Cerebellar nuclear complex (tissue), 1 donor: ENCODE data around the gene GALK1.
"Not testable (repeated sequence)": the region's sequence is repeated elsewhere in the genome, so short reads cannot be mapped to it uniquely, and the experiment has no call there.

ENCODE experiments used
- DNase-seq, 2 experiments: peaks; one replicate each; lab custom pipeline; 2025; lab: John Stamatoyannopoulos, UW

Gene GALK1

DNA sequence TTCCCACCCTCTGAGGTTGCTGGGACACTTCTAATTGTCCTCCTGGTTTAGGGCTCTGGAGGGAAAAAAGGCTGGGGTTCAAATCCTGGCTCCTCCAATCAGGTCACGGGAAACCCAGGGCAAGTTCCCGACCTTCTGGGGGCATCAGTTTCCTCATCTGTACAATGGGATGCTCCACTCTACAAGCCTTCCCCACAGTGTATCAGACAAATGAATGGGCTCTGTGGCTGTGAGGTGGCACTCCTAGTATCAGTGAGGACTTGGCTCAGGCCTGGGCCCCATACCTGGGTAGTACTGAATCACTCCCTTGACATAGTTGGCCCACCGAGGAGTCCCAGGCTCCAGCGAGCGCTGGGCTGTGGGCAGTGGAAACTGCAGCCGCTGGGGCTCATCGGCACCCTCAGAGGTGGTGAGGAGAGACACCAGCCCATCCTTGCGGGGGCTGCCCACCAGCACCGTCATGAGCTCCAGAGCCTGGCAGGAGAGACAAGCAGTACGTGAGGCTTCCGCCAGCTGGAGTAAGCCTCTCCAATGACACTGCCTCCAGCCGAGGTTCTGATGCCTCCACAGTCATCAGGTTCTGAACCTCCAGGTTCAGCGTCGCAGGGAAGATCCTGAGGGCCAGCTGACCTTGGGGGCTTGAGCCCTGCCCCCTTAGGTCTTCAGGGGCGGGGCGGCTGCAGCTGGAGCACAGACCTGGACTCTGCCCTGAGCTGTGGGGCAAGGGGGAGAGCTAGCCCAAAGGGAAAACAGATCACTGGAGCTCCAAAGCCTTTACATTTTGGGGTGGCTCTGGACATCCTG is 1.2 kb downstream of the GALK1 start:
- DNase-seq, result no peak

DNA sequence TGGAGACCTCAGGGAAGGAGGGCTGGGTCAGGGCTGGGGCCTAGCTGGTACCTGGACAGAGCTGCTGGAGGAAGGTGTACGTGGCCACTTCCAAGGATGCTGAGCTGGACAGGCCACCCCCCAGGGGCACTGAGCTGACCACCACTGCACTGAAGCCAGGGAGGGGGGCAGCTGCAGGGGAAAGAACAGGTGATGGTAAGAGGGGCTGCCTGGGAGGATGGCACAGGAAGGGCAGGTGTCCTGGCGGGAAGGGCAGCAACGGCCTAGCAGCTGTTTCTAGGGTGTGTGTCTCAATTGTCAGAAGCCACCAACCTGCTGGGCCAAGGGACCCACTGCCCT is 1.8 kb downstream of the GALK1 start:
- DNase-seq, result no peak

DNA sequence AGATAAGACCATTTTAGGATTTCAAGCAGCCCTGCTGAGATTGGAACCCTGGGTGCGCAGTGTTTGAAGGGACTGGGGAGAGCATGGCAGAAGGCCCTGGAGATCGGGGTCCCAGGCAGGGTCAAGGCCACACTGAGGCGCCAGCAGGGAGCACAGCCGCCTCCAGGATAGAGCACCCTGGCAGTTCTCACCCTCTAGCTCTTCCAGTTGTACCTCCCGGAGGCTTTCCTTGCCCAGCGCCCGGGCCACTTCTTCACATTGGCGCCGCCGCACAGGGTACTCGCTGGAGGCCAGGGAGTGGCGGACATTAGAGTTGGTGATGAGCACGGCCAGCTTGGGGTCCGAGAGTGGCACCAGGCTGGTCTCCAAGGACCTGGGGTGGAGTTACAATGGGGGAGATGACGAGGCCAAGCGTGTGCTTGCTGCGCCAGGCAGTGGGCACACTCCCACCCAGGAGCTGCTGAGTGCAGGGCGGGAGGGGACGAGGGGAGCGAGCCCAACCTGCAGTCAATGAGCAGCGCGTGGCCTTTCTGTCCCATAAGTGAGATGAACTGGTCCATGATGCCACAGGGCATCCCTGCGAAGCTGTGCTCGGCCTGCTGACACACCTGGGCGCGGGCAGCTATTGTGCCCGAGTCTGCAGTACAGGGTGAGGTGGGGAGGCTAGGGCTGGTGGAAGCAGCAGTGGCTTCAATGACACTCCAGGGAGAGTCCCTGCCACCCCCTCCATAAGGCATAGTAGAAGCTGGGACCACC is 2.3 kb downstream of the GALK1 start:
- DNase-seq, result no peak

DNA sequence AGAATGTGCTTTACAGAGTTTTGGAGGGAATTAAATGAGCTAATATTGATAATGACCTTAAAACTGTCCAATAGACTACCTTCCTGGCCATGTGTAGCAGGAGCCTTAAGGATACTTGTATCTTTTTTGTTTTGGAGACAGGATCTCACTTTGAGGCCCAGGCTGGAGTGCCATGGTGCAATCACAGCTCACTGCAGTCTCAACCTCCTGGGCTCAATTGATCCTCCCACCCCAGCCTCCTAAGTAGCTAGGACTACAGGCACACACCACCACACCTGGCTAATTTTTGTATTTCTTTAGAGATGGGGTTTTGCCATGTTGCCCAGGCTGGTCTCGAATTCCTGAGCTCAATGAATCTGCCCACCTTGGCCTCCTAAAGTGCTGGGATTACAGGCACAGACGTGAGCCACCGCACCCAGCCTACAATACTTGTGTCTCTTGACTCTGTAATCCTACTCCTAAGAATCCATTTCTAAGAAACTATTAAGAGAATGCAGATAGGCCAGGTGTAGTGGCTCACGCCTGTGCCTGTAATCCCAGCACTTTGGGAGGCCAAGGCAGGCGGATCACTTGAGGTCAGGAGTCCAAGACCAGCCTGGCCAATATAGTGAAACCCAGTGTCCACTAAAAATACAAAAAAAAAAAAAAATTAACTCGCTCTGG is 4.9 kb downstream of the GALK1 start:
- DNase-seq, result not testable (repeated sequence)

GRCh38 chr17:75759457-75759856 is 5.5 kb downstream of the GALK1 start:
- DNase-seq, result no peak

DNA sequence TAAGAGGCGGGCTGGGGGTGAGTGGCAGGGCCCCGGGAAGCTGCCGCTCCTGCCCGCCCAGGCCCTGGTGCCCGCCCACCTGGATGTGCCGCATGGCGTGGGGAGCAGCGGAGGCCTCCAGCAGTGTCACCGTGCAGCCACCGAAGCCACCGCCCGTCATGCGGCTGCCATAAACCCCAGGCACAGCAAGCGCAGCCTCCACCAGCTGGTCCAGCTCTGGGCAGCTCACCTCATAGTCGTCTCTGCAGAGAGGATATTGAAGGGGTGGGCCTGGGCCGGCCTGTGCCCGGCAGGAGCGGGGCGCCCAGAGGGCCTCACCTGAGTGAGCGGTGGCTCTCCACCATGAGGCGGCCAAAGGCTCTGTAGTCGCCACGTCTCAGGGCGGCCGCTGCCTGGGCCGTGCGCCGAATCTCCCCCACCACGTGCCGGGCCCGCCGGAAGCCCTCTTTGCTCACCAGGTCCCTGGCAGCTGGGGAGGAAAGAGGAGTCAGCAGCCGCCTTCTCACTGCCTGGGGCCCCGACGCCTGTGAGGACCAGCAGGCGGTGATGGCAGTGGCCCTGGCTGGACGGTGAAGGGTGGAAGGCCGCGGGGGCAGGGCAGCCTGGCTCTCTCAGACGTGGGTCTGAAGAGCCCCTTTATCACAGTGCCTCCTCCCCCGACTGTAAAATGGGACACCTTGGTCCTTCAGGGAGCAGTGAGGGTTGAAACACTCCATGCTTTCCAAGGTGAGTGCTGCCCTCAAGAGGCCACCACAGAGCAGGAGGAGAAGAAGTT is 6.7 kb downstream of the GALK1 start:
- no peak for DNase-seq

DNA sequence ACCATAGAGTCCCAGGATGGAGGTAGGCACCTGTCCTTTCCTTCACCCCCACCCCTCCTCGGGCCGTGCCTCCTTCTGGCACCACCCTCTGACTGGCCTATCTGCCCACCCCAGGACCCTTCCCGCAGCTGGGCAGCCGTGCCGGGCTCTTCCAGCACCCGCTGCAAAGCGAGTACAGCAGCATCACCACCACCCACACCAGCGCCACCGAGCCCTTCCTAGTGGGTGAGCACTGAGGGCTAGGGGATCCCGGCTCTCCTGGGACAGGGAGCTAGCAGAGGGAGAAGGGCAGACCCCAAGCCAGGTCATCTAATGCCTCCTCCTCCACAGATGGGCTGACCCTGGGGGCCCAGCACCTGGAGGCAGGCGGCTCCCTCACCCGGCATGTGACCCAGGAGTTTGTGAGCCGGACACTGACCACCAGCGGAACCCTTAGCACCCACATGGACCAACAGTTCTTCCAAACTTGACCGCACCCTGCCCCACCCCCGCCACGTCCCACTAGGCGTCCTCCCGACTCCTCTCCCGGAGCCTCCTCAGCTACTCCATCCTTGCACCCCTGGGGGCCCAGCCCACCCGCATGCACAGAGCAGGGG is 7.8 kb downstream of the GALK1 start:
- no peak for DNase-seq

DNA sequence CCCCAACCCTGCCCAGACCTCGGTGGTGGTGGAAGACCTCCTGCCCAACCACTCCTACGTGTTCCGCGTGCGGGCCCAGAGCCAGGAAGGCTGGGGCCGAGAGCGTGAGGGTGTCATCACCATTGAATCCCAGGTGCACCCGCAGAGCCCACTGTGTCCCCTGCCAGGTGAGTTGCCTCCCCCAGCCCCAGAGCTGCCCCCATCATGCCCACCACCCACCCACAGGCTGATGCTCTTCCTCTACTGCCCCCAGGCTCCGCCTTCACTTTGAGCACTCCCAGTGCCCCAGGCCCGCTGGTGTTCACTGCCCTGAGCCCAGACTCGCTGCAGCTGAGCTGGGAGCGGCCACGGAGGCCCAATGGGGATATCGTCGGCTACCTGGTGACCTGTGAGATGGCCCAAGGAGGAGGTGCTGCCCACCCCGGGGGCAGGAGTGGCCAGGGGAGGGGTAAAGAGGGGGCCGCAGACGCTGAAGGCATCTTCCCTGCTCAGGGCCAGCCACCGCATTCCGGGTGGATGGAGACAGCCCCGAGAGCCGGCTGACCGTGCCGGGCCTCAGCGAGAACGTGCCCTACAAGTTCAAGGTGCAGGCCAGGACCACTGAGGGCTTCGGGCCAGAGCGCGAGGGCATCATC is 8.4 kb downstream of the GALK1 start:
- DNase-seq, result no peak

DNA sequence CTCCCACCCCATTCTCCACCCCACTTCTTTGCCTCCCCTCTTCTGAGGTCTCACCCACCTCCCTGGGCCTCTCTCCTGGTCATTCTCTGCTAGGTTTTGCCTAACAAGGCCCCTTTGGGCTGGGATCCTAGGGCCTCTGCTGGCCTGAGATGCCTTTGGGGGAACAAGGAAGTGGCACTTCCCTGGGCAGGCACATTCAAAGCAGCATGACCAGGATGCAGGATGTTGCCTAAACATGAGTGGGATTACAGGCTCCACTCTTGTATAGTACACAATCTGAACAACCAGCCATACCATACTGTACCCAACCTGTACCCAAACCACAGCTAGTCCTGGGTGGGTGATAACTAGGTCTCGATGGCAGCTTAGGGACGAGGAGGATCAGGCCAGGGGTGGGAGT is 9.0 kb downstream of the GALK1 start:
- no peak for DNase-seq

GRCh38 chr17:75755205-75755901 is 9.6 kb downstream of the GALK1 start:
- no peak for DNase-seq

GRCh38 chr17:75754378-75755204 is 10.4 kb downstream of the GALK1 start:
- no peak for DNase-seq

DNA sequence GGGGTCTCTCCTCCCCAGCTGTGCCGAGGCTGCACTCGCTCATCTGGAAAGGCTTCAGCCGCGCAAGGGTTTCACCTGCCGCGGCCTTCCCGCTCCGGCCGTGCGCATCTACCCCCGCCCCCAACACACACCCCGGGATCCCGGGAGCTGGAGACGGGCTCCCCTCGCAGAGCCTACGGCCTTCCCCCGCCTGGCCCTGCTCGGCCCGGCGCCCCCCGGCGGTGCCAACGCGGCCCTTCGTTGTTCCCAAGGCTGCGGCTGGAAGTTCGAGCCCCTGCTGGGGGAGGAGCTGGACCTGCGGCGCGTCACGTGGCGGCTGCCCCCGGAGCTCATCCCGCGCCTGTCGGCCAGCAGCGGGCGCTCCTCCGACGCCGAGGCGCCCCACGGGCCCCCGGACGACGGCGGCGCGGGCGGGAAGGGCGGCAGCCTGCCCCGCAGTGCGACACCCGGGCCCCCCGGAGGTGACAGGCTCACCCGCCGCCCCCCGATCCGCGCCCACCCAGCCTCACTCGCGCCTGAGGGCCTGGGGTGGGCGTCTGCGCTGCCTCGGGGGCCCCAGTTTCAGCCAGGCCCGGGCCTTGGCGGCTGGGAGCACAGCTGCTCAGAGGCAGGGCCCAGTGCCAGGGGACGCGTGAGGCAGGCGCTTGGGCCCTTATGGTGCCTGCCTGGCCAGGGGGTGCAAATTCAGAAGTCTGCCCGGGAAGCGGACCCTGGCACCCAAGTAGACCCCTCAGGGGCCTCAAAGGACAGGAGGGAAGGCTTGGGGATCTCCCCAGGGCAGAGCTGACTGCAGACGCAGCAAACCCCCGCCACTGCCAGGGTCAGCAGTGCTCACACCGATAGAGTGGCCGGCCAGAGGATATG is 11.2 kb downstream of the GALK1 start:
- DNase-seq, result no peak

- DNase-seq, result no peak
Measured at GRCh38 chr17:75752802-75753513, 12.0 kb downstream of the GALK1 start.

DNA sequence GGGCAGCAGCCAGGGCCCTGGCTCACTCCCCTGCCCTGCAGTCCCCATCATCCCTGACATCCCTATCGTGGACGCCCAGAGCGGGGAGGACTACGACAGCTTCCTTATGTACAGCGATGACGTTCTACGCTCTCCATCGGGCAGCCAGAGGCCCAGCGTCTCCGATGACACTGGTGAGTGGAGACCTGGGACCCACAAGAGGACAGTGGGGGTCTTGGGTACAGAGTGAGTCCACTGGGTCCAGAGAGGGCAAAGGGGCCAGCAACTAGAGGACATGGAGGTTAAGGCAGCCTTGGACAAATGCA is 12.6 kb downstream of the GALK1 start:
- no peak for DNase-seq

GRCh38 chr17:75751676-75752404 is 13.2 kb downstream of the GALK1 start:
- DNase-seq, result no peak

DNA sequence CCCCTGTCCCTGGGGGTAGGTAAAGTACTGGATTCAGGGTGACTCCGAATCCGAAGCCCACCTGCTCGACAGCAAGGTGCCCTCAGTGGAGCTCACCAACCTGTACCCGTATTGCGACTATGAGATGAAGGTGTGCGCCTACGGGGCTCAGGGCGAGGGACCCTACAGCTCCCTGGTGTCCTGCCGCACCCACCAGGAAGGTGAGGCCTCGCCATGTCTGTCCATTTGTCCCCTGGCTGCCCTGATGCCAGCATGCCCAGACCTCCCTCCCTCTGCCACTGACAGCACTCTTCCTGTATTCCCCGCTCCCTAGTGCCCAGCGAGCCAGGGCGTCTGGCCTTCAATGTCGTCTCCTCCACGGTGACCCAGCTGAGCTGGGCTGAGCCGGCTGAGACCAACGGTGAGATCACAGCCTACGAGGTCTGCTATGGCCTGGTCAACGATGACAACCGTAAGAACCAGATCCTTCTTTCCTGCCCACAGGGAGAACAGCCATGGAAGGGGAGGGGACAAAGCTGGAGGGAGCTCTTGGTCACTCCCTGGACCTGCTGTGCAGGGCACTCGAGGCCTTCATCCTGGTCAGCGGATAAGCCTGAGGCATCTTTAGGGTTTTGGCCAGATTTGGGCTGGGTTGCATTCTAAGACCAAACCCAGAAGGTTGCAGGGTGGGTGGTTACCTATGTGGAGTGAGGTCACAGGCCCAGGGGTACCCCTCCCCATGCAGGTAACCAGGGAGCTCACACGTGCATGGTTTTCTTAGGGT is 14.2 kb downstream of the GALK1 start:
- no peak for DNase-seq
